Loucy (cell line): ENCODE measurements around the gene RNPEPL1.

Source experiments
- H2AFZ ChIP-seq: fragments of 200-600 bp; sonication (generic); 2 replicates; pipeline ENCODE4 v1.6.0; 2016; ENCODE audit warnings: antibody characterized with exemption, mild to moderate bottlenecking, low read length, moderate library complexity
- H3F3A ChIP-seq: fragments of 200-600 bp; 2 replicates; pipeline ENCODE4 v1.6.0; 2016; ENCODE audit warnings: antibody characterized with exemption, low read depth, mild to moderate bottlenecking
- H3K27me3 ChIP-seq: fragments of 200-600 bp; sonication (generic); 2 replicates; pipeline ENCODE4 v1.6.1; 2014; ENCODE audit warnings: low read length, mild to moderate bottlenecking; ENCODE audit not compliant: insufficient read depth, poor library complexity, severe bottlenecking
- H3K36me3 ChIP-seq: fragments of 200-600 bp; sonication (generic); 2 replicates; pipeline ENCODE4 v1.6.1; 2016; ENCODE audit warnings: low read length; ENCODE audit not compliant: insufficient read depth
- H3K4me1 ChIP-seq: fragments of 200-600 bp; sonication (generic); 2 replicates; pipeline ENCODE4 v1.5.1; 2014; ENCODE audit warnings: low read length, mild to moderate bottlenecking; ENCODE audit not compliant: insufficient read depth, poor library complexity, severe bottlenecking
- H3K4me2 ChIP-seq: fragments of 200-600 bp; sonication (generic); 2 replicates; pipeline ENCODE4 v1.6.0; 2014; ENCODE audit warnings: antibody characterized with exemption, low read length, low read depth, mild to moderate bottlenecking; ENCODE audit not compliant: poor library complexity, severe bottlenecking
- H3K4me3 ChIP-seq: fragments of 200-600 bp; sonication (generic); 2 replicates; pipeline ENCODE4 v1.5.1; 2014; ENCODE audit warnings: low read length, mild to moderate bottlenecking, mixed read lengths; ENCODE audit not compliant: poor library complexity, severe bottlenecking
- H3K79me2 ChIP-seq: fragments of 200-600 bp; sonication (generic); 2 replicates; pipeline ENCODE4 v1.6.1; 2014; ENCODE audit warnings: low read length; ENCODE audit not compliant: insufficient read depth
- H3K9ac ChIP-seq: fragments of 200-600 bp; sonication (generic); 2 replicates; pipeline ENCODE4 v1.6.0; 2014; ENCODE audit warnings: mild to moderate bottlenecking, low read depth, low read length, moderate library complexity; ENCODE audit not compliant: poor library complexity, severe bottlenecking
- H3K9me2 ChIP-seq: fragments of 200-600 bp; sonication (generic); replicated peaks from 2 replicates; pipeline ENCODE4 v1.6.1; 2016; ENCODE audit warnings: low read depth, low read length, mixed read lengths
- H3K9me3 ChIP-seq: fragments of 200-600 bp; sonication (generic); 2 replicates; pipeline ENCODE4 v1.6.1; 2014; ENCODE audit warnings: mild to moderate bottlenecking, antibody characterized with exemption, low read length, low read depth; ENCODE audit not compliant: insufficient read depth
- H4K20me1 ChIP-seq: fragments of 200-600 bp; sonication (generic); 2 replicates; pipeline ENCODE4 v1.6.0; 2014; ENCODE audit warnings: antibody characterized with exemption, low read length, mild to moderate bottlenecking; ENCODE audit not compliant: insufficient read depth, poor library complexity, severe bottlenecking
- EZH2phosphoT487 ChIP-seq: fragments of 200-600 bp; IDR thresholded peaks from 2 replicates; pipeline ENCODE4 v1.6.1; 2018; ENCODE audit warnings: antibody characterized with exemption, mild to moderate bottlenecking, moderate library complexity, borderline replicate concordance
- TF ChIP-seq, protein P1 (sequence below): fragments of 200-600 bp; sonication (generic); conservative IDR thresholded peaks from 2 replicates; pipeline ENCODE4 v1.5.1; 2014; ENCODE audit warnings: mild to moderate bottlenecking, antibody characterized with exemption, low read length

The RNPEPL1 gene

DNA sequence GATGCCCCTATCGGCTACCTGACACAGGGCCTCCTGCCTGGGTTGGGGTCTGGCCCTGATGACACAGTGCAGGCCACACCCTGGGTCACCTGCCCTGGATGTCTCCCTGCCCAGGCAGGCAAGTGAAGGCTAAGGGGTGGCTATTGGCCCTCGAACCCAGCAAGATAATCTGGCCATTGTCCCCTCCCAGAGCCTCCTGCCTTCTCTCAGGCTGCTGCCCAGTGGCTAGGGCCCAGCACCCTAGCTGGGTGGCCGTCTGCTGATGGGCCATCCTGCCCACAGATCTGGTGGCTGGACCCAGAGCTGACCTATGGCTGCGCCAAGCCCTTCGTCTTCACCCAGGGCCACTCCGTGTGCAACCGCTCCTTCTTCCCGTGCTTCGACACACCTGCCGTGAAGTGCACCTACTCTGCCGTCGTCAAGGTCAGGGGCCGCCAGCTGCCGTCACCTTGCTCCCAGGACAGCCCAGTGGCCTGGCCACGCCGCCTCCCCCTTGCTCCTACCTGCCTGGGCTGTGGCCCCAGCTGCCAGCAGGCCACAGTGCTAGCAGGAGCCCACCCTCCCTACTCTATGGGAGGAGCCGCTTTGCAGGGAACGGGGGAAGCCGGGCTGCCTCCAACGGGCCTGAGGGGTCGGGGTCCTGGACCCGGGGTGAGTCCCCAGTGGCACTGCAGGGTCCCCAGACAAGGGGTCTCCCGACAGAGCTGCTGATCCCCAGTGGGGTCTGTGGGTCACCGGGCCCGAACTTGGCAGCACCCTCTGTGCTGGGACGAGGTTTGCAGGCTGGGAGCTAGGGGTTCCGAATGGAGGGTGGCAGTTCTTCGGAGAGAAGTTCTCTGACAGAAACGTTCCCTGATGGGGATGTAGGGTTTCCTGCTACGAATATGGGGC lies 4.1 kb downstream of the RNPEPL1 start:
- Histone ChIP-seq H3K79me2 (peaks cover 46% of the 10 kb centered on the region), H3K27me3 (no peaks in the 10 kb centered on the region), H3F3A (no peaks in the 10 kb centered on the region), H3K36me3 (no peaks in the 10 kb centered on the region), H2AFZ (no peak overlapping the region), H3K9me2 (no peaks in the 10 kb centered on the region), H4K20me1 (peaks cover 32% of the 10 kb centered on the region), H3K4me3 (no peak overlapping the region), H3K9ac (no peak overlapping the region), H3K4me2 (no peak overlapping the region), H3K9me3 (no peaks in the 10 kb centered on the region), H3K4me1 (peaks cover 24% of the 10 kb centered on the region)
- no peak for TF ChIP-seq EZH2phosphoT487
- TF ChIP-seq, protein P1, sequence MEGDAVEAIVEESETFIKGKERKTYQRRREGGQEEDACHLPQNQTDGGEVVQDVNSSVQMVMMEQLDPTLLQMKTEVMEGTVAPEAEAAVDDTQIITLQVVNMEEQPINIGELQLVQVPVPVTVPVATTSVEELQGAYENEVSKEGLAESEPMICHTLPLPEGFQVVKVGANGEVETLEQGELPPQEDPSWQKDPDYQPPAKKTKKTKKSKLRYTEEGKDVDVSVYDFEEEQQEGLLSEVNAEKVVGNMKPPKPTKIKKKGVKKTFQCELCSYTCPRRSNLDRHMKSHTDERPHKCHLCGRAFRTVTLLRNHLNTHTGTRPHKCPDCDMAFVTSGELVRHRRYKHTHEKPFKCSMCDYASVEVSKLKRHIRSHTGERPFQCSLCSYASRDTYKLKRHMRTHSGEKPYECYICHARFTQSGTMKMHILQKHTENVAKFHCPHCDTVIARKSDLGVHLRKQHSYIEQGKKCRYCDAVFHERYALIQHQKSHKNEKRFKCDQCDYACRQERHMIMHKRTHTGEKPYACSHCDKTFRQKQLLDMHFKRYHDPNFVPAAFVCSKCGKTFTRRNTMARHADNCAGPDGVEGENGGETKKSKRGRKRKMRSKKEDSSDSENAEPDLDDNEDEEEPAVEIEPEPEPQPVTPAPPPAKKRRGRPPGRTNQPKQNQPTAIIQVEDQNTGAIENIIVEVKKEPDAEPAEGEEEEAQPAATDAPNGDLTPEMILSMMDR = no peak

DNA sequence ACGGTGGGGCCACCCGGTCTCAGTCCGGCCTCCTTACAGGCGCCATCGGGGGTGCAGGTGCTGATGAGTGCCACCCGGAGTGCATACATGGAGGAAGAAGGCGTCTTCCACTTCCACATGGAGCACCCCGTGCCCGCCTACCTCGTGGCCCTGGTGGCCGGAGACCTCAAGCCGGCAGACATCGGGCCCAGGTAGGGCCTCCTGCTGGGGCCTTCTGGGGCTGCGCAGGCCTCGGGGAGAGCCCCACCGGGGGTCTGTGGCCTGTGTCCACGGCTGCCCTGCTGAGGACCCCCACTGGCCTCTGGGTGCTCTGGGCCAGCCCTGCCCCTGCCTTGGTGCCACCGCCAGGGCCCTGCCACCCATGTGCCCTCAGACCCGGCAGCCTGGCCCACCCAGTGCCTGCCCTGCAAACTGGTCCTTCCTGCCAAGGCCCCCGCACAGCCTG lies 4.8 kb downstream of the RNPEPL1 start:
- Histone ChIP-seq H3K79me2 (peaks cover 42% of the 10 kb centered on the region), H3K27me3 (no peaks in the 10 kb centered on the region), H3K9ac (no peak overlapping the region), H3K9me2 (no peaks in the 10 kb centered on the region), H4K20me1 (peaks cover 32% of the 10 kb centered on the region), H3K36me3 (no peaks in the 10 kb centered on the region), H3K9me3 (no peaks in the 10 kb centered on the region), H3K4me1 (peaks cover 22% of the 10 kb centered on the region), H3K4me2 (no peak overlapping the region), H3F3A (no peaks in the 10 kb centered on the region), H2AFZ (no peak overlapping the region), H3K4me3 (no peak overlapping the region)
- TF ChIP-seq, protein P1 = no peak
- no peak for TF ChIP-seq EZH2phosphoT487

DNA sequence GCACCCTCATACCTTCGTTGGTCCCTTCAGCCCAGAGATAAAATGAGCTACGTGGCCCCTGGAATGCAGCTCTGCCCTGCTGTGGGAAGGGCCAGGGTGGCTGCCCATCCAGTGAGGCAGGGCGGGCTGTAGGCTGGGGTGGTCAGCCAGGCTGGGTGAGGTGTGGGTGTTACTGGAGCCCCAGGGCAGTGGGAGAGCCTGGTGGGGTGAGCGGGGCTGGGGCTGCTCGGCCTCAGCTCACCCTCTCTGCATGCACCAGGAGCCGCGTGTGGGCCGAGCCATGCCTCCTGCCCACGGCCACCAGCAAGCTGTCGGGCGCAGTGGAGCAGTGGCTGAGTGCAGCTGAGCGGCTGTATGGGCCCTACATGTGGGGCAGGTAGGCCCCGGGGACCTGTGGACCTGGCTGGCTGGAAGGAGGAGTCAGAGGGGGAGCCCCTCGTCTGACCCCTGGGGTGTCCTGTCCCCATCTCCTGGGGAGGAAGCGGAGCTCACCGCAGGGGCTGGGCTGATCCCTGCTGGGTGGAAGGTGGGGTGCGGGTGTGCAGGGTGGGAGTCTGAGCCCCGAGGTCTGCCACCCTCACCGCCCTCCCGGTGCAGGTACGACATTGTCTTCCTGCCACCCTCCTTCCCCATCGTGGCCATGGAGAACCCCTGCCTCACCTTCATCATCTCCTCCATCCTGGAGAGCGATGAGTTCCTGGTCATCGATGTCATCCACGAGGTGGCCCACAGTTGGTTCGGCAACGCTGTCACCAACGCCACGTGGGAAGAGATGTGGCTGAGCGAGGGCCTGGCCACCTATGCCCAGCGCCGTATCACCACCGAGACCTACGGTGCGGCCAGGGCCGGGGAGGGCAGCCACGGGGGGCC lies 5.5 kb downstream of the RNPEPL1 start:
- no peak overlapping the region for H2AFZ ChIP-seq
- peaks cover 22% of the 10 kb centered on the region for H3K4me1 ChIP-seq
- peaks cover 32% of the 10 kb centered on the region for H4K20me1 ChIP-seq

More for the DNA sequence above, 5.5 kb downstream of the RNPEPL1 start:
- no peaks in the 10 kb centered on the region for H3K27me3 ChIP-seq
- no peaks in the 10 kb centered on the region for H3K9me3 ChIP-seq
- H3K36me3 ChIP-seq = no peaks in the 10 kb centered on the region
- H3F3A ChIP-seq = no peaks in the 10 kb centered on the region
- peaks cover 42% of the 10 kb centered on the region for H3K79me2 ChIP-seq
- no peak overlapping the region for H3K9ac ChIP-seq
- H3K4me2 ChIP-seq = no peak overlapping the region
- H3K9me2 ChIP-seq = no peaks in the 10 kb centered on the region
- TF ChIP-seq, protein P1 = no peak
- TF ChIP-seq EZH2phosphoT487 = no peak
- no peak overlapping the region for H3K4me3 ChIP-seq
